ENCODE results near the gene SAAL1.

GRCh38 chr11:18144243-18144642 lies 38.4 kb upstream of the SAAL1 start:
- TF ChIP-seq EZH2 (IDR thresholded peaks at IDR 0.05) (no peak), POLR2AphosphoS5 (IDR thresholded peaks at IDR 0.05; ENCODE audit: borderline replicate concordance, low read depth, low read length) (no peak), FOXP2 (optimal IDR thresholded peaks at IDR 0.05; ENCODE audit: control extremely low read depth, extremely low read length, insufficient read depth) (no peak)

Measured in SK-N-MC (cell line).